Measurements from ENCODE around the gene NR2F1.

NR2F1 gene

DNA sequence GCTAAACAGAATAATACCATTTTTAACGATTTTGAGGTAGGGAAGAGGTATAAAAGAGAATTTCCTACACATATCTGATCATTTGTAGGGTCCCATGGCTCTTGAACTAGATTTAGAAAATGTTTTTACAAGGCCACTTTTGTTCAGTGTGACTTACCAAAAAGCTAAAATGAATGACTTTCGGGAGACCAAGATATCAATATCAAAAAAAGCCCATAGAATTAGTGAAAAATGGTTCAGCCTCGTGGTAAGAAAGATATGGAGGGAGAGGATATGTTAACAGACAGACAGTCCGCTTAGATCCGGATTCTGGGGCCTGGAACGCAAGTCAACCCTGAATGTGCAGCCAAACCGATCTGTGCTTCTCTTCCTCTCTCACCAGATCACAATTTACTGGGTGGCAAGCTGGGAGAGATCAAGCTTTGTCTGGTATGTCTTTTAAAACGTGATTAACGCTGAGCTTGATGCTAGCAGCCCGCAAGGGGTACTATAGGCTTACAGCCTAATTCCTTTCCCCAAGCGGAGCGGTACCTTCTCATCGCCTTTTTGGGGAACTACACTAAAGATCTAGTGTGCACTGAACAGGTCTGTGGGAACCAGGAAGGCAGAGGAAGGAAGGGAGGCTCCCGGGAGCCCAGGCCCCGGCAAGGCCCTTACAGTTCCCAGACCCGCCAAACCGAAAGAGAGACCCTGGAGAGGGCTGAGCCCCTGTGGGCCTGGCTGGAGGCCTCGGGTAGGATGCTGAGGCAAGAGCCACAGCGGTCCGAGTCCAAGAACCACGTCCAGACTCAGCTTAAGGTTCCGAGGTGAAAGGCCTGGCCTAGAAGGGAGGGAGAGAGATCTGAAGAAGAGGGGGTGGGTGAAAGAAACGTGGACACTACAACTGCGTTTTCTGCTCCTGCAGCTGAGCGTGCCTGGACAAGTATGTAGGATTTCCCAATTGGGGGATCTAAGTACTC lies 4.9 kb upstream of the NR2F1 start:
- DNase-seq, result no peak

DNA sequence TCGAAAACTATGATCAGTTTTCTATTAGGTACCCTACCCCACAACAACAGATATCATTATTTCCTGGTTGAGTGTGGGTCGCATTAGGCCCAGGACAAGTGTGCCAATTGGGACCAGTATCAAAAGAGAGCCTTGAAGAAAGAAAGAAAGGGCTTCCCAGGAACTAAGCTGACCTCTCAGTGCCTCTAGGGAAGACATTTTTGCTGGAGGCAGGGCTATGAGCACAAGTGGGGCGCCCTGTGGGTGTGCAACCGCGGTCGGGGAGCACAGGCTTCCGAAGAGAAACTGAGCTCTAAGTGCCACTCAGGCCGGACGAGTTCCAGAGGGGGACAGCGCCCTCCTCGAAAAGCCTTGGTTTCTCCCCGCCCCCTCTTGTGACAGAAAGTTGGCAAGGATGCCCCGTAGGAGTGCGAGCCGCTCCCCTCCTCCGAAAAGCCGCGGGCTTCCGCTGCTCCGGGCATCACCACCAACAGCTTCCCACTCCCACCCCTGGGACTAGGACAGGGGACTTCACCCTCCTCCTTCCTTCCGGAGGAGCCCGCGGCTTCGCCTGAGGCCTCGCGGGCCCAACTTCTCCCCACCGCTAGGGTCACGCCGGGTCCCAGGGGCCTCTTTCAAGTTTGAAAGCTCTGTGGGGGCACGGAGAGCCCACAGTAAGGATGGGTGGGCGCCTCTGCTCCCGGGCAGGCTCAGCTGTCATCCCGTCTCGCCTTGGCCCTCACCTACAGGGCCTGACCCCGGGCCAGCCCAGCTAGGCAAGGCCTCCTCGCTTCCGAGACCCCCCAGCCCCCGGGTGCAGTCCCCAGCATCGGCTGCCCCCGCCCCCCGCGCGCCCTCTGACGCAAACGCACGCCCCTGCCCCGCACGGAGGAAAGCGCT lies 4.0 kb upstream of the NR2F1 start:
- peak; percentile 12 for DNase-seq

DNA sequence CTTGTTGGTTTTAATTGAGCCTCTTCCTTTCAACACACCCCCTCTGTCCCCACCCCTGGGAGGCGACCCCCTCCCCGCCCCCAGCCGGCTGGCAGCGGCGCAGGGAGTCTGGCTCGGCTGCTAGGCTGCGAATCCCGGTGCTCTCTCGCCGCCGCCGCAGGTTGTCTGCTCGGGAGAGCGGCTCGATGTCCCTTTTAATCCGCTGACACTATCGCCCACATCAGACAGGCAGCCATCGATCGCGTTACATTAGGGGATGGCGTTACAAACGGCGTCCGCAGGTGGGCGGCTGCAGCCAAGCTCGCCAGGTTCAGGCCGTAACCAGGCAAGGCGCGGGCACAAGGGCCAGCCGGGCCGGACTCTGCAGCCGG lies 3.3 kb upstream of the NR2F1 start:
- DNase-seq, result no peak

DNA sequence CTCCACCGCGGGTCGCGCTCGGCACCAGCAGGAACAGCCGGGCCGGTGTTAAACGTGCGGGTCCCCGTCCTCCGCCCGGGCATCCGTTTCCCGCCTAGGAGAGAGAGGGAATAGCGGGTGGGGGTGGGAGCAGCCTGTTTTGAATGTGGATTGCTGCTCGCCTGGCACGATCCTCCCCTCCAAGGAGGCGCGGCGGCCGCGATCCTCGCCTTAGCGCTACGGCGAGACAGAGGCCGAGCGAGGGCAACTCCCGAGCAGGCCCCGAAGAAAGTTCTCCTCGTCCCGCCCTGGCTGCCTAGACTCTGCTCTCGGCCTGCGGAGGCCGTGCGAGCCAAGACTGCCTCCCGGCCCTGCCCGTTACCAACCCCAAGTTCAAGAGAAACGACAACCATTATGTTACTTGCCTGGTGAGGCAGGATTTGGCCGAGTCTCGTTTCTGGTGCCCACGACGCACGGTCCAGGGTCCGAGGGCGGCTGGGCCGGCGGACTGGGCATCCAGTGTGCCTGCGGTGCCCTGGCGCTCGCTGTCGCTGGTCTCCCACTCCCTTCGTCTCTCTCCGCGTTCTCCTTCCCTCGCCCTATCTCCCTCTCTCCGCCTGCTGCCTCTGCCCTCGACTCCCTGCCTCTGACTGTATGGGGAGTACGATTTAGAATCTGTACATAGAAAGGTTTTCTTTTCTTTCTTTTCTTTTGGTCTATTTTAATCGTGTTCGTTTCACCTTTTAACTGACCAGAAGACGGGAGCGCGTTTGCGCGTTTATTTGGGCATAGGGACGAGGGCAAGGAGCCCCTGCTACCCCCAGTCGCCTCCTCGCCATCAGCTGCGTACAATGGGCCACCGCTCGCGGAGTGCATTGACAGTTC lies 2.7 kb upstream of the NR2F1 start:
- peak; percentile 14 for DNase-seq

DNA sequence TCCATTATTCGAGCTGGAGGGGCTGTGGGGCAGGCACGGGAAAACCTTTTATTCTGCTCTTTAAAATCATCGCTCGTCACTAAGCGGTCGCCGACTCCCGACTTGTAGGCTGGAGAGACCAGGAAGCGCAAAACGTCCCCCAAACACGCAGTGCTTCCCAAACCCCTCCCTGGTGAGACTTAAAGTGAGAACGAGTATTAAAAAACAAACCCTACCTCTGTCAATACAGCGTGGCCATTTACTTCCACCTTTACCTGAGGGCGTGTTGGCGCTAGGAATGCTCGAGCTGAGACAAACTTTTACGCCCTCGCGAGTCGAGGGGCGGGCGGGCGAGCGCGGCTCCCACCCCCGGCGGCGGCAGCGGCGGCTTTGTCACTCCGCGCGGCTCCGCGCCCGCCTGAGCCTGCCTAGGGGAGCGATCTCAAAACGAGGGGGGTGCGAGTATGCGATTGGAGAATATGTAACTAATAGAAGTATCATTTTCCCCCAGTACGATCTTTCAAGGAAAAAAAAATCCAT lies 2.0 kb upstream of the NR2F1 start, which contains the start of gene NR2F1-AS1:
NR2F1-AS1 (minus strand) TSS at position 293 of the 519 bp plus-strand sequence.
- DNase-seq, result no peak

DNA sequence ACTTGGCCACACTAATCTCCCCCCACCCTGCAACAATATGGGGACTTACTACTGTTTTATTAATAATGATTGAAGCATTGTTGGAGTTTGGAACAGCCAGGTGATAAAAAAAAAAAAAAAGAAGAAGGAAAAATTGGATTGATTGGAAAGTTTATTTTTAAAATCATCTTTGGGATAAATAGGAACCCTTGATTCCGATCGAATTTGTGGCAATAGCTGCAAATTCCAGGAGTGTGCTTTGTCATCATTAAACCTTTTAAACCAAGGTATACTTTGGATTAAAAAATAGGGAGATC lies 907 bp upstream of the NR2F1 start:
- no peak for DNase-seq

DNA sequence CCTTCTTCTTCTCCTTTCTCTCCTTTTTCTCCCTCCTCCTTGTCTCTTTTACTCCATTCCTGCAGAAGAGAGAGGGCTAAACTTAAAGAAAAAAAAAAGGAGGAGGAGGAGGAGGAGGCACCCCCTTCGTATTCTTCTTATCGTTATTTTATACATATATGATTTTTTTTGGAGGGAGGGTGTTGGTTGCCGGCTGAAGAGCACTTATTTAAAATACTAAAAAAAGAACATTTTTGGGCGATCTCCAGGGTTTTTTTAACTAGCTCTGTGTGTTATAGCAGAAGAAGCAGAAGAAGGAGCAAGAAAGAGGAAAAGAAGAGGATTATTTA lies 381 bp downstream of the NR2F1 start:
- no peak for DNase-seq

DNA sequence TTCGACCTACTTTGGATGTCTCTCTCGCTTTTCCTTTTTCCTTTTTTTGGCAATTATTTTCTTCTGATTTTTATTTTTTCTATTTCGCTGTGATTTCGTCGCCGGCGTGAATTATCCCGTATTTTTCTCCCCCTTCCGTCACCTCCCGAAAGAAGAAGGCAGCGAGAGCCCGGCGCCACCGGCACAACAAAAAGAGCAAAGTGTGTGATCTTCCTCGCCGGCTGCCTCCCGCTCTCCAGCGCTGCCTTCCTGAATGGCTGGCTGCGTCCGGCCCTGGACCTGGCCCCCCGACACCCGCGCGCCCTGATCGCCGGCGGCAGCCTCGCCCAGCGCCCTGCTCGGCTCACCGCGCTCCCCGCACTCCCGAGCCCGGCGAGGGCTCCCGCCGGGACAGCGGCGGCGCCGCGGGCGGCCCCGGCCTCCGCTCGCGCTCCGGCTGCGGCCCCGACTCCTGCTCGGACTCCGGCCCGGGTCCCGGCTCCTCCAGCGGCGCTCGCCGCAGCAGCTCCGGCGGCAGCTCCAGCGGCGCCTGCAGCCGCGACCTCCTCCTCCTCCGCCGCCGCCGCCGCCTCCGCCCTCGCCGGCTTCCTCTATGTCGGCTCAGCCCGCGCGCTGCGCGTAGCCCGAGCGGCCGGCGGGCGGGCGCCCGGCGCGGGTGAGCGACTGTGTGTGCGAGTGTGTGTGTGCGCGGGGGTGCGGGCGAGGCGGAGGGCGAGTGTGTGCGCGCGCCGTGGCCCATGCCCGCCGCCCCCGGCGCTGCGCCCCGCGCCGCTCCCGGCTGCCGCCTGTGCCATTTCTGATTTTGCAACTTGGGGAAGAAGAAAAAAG lies 960 bp downstream of the NR2F1 start:
- DNase-seq, result peak; percentile 31

DNA sequence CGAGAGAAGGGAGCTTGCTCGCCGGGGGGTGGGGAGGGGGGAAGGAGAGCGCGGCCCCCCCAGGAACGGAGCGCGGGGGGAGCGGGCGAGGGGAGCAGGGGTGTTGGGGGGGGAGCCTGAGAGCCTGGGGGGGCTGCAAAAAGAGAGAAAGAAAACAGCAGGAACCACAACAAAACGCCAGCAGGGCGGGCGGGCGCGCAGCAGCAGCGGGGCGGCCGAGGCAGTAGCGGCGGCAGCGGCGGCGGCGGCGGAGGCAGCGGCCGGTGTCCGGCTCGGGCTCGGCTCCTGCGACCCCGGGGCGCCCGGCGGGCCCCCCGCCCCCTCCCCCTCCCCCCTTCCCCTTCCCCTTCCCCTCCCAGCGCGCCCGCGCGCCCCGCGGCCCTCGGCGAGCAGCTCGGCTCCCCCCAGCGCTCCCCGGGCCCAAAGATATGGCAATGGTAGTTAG lies 1.6 kb downstream of the NR2F1 start:
- DNase-seq, result no peak

DNA sequence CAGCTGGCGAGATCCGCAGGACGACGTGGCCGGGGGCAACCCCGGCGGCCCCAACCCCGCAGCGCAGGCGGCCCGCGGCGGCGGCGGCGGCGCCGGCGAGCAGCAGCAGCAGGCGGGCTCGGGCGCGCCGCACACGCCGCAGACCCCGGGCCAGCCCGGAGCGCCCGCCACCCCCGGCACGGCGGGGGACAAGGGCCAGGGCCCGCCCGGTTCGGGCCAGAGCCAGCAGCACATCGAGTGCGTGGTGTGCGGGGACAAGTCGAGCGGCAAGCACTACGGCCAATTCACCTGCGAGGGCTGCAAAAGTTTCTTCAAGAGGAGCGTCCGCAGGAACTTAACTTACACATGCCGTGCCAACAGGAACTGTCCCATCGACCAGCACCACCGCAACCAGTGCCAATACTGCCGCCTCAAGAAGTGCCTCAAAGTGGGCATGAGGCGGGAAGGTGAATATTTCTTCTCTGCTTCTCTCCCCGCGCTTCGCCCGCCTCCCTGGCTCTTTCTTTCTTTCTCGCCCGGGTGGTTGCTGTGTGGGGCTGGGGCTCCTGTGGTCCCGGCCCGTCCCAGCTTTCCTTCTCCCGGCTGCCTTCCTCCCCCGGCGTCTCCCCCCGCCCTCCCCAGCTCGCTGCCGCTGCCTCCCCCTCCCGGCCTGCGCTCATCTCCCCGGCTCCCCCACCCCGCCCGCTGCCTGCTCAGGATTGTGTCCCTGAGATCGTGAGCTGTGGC lies 2.2 kb downstream of the NR2F1 start:
- no peak for DNase-seq

DNA sequence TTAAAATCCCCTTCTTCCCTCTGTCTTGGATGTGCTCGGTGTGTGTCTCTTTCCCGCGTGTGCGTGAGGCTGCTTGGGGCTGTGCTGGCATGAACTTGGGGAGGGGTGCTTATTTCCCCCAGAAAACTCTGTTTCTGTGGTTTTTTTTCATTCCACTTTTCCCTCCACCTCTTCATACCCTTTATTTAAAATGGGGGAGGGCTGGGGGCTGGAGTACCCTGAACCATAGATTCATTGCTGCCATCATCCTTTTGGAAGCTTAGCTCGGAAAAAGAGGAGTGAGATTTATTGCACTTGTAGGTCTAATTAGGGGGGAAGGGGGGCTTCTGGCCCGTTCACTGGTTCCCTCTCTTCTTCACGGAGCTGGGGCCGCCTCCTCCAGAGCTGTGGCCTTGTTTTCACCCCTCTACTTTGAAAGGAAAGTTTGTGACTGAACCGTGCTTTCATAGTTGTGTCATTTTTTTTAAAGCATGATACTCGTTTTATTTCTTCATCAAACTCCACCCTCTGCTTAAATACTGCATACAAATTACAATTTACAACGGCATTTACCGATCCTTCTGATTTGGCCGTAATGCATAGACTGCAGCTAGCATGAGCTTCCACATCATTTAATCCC lies 2.9 kb downstream of the NR2F1 start:
- DNase-seq, result no peak

DNA sequence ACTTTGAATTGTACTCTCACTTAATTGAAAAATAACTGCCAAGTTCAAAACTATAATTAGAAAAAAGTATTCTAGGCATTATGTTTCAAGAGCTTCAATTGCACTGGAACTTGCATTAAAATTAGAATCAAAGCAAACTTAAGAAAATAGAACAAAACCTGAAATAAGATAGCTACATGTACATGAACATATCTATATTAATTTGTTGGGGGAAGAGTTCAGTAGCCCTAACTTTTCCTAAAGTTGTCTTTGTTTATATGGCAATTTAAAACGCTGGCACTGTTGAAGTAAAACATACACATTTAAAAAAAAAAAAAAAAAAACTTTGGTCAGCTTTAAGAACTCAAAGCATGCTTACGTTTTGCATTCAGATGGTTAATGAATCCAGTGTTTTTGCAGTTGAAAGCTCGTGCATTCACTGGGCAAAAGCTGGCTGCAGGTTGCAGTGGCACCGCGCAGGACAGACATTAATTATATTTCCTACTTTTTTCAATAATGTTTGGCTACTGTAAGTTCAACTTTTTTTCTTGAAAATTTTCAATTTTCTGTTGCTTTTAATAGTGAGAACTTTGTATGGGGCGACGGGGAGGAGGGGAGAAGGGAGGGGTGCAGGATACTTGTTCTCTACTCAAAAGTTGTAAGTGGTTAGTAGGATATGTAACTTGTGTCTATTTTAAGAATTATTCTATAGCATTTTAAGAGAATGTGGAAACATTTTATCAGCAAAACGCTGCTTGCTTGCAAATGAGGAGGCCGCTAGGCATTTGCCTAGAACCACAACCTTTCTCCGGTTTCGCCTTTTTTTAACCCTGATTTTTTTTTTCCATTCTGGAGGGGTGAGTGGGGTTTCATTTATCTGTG lies 3.9 kb downstream of the NR2F1 start:
- no peak for DNase-seq

DNA sequence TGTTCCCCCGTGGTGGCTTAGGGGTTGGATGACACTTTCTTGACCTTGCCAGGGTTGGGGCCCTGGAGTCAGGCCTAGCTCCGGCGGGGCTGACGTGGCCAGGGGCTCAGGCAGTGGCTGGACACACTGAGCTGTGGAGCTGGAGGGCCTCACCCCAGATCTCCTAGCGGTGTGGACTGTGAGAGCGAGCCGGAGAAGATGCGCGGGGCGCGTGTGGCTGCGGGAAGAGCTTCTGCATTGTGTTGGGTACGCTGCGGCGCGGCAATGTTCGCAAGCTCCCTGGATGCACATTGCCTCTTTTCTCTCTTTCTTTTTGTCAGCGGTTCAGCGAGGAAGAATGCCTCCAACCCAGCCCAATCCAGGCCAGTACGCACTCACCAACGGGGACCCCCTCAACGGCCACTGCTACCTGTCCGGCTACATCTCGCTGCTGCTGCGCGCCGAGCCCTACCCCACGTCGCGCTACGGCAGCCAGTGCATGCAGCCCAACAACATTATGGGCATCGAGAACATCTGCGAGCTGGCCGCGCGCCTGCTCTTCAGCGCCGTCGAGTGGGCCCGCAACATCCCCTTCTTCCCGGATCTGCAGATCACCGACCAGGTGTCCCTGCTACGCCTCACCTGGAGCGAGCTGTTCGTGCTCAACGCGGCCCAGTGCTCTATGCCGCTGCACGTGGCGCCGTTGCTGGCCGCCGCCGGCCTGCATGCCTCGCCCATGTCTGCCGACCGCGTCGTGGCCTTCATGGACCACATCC lies 4.8 kb downstream of the NR2F1 start:
- no peak for DNase-seq

DNA sequence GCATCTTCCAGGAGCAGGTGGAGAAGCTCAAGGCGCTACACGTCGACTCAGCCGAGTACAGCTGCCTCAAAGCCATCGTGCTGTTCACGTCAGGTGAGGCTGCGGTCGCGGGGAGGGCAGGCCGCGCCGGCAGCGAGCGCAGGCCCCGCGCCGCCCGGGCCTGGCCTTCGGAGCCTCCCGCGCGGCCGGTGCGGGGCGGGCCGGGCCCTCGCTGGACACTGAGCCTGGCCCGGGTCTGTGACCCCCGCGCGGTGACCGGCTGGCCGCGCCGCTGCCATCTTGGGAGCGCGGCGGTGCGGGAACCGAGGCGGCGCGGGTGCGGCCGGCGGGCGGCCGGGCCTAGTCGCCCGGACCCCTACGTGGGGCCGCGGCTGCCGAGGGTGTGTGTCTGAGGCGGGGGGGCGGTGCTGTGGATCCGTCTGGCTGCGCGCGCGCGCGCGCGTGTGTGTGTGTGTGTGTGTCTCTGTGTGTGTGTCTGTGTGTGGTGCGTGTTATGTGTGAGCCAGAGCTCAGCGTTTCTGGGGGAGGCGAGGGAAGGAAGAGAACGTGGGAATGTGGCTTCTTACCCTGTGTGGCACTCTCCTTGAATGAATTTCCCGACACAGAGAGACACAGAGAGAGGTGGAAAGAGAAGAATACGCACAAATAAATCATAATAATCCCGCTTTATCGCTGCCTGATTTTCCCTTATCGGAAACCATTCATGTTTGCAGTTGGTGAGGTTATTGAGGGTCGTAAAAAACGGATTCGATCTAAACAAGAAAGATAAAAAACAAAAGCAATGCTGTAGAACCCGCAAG lies 5.5 kb downstream of the NR2F1 start:
- no peak for DNase-seq

DNA sequence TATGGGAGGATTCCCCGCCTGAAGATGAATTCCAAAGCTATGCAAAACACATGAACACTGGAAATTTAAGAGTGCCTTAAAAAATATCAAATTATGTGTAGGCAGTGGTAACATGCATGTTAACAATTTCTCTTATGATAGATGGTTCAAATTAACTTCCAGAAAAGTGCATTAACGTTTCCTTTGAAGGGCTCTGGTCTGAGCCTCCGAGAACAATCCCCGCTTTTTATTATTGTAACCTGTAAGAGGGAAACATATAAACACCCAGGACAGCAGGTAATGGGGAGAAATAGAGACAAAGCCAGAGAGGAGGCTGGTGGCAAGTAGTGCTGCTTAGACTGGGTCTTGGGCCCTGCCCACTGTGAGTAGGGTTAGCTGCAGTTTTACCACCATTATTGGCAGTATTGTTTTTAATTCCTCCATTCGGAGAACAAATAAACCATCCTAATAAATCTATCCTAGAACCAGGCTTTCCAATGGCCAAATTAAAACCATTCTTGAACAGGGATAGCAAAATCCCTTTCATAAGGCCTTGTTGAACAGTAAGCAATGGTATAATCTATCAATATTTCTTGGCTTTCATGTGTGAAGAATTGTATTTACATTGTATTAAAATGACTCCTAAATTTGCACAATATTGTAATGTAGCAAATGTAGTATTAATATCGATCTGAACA lies 6.3 kb downstream of the NR2F1 start:
- DNase-seq, result no peak

DNA sequence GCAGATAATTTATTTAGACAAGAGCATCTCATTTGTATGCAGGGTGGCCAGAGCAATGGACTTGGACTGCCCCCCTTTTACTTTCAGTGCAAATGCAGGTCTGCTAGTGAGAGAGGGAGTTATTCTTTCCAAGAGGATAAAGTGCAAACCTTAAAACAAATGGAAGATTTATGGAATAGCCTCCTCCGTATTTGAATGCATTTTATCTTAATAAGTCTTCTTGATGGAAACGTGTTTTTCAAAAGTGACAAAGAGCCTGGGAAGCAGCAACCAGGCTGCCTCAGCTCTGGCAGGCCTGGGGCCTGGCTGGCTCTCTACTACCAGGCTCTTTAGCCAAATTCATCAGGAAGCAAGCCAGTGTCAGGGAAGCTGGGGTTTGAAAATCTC lies 6.8 kb downstream of the NR2F1 start:
- no peak for DNase-seq

DNA sequence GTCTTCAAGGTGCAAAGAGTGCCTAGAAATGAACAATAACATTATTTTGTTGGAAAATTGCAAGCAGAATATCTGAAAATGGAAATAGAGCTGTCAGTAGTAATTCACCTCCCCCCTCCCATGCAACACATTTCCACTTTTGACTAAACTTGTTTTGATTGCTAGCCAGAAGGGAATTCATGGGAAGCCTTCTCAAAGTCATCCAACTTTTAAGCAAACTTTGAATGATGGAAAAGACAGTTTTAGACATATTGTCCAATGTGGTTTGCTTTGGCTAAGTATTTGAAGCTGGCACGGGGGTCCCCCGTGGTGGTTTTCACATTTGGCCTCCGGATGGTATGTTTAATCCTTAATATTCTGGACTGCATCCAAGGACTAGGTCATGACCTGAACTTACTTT lies 7.5 kb downstream of the NR2F1 start:
- no peak for DNase-seq

All from CD4-positive, alpha-beta T cell treated with Interleukin-6 for 4 hours (primary cell).